GM23338 (cell line): ENCODE data around the gene TBC1D17. TPM values are rescaled to one million over a fixed set of nuclear protein-coding genes. Genes with fewer than 3 reads are reported as not detected.
A peak's percentile ranks its signal among the peaks of the same experiment; 100 is the strongest.

Source experiments
- ATAC-seq: fragments of 200-7000 bp; cut with Tn5 transposase; 3 replicates; pipeline ENCODE4 v1.9.1; 2020
- DNase-seq: peaks from one replicate; pipeline ENCODE4 v3.0.0-alpha.2; 2015; ENCODE audit warnings: low spot score
- H2AFZ ChIP-seq: fragments of 200-600 bp; sonication (generic); 2 replicates; pipeline ENCODE4 v1.8.0; 2016; ENCODE audit warnings: antibody characterized with exemption, mild to moderate bottlenecking, moderate library complexity
- H3F3A ChIP-seq: fragments of 200-600 bp; sonication (generic); replicated peaks from 2 replicates; pipeline ENCODE4 v1.8.0; 2017; ENCODE audit warnings: antibody characterized with exemption, mixed run types, low read depth
- H3K27ac ChIP-seq: fragments of 200-600 bp; sonication (generic); 2 replicates; pipeline ENCODE4 v1.6.1; 2016; ENCODE audit warnings: low read depth
- H3K27me3 ChIP-seq: fragments of 200-600 bp; sonication (generic); 2 replicates; pipeline ENCODE4 v1.8.0; 2016; ENCODE audit warnings: mild to moderate bottlenecking, mixed run types, moderate library complexity; ENCODE audit not compliant: insufficient read depth
- H3K36me3 ChIP-seq: fragments of 200-600 bp; sonication (generic); 2 replicates; pipeline ENCODE4 v1.8.0; 2016; ENCODE audit warnings: mild to moderate bottlenecking; ENCODE audit not compliant: insufficient read depth
- H3K4me1 ChIP-seq: fragments of 200-600 bp; sonication (generic); 2 replicates; pipeline ENCODE4 v1.8.0; 2016; ENCODE audit warnings: mild to moderate bottlenecking, moderate library complexity; ENCODE audit not compliant: insufficient read depth
- H3K4me2 ChIP-seq: fragments of 200-600 bp; sonication (generic); 2 replicates; pipeline ENCODE4 v1.7.1; 2017; ENCODE audit warnings: mixed run types
- H3K4me3 ChIP-seq: fragments of 200-600 bp; sonication (generic); 2 replicates; pipeline ENCODE4 v1.6.1; 2016; ENCODE audit warnings: mixed run types
- H3K79me2 ChIP-seq: fragments of 200-600 bp; sonication (generic); replicated peaks from 2 replicates; pipeline ENCODE4 v1.8.0; 2017; ENCODE audit warnings: mild to moderate bottlenecking; ENCODE audit not compliant: insufficient read depth
- H3K9me2 ChIP-seq: fragments of 200-600 bp; sonication (generic); 2 replicates; pipeline ENCODE4 v1.8.0; 2017; ENCODE audit not compliant: insufficient read depth
- H4K20me1 ChIP-seq: fragments of 200-600 bp; sonication (generic); replicated peaks from 2 replicates; pipeline ENCODE4 v1.8.0; 2017; ENCODE audit warnings: mild to moderate bottlenecking; ENCODE audit not compliant: insufficient read depth
- H3K27ac Mint-ChIP-seq: 2 replicates; pipeline ENCODE4 v1.8.0; 2020; ENCODE audit warnings: inconsistent platforms, mild to moderate bottlenecking, moderate library complexity, mixed read lengths
- H3K27me3 Mint-ChIP-seq: 3 replicates; pipeline ENCODE4 v1.8.0; 2022; ENCODE audit warnings: low read depth, mild to moderate bottlenecking, moderate library complexity, mixed read lengths, inconsistent platforms; ENCODE audit not compliant: insufficient read depth, poor library complexity
- H3K36me3 Mint-ChIP-seq: 3 replicates; pipeline ENCODE4 v1.8.0; 2021; ENCODE audit warnings: low read depth, mild to moderate bottlenecking, inconsistent platforms, moderate library complexity, mixed read lengths
- H3K4me1 Mint-ChIP-seq: 3 replicates; pipeline ENCODE4 v1.8.0; 2020; ENCODE audit warnings: mild to moderate bottlenecking, inconsistent platforms, mixed read lengths
- H3K4me3 Mint-ChIP-seq: 3 replicates; pipeline ENCODE4 v1.8.0; 2021; ENCODE audit warnings: moderate library complexity, mild to moderate bottlenecking, inconsistent platforms, mixed read lengths
- H3K9me3 Mint-ChIP-seq: 3 replicates; pipeline ENCODE4 v1.8.0; 2020; ENCODE audit warnings: moderate library complexity, mild to moderate bottlenecking, inconsistent platforms, mixed read lengths
- CREB1 ChIP-seq: fragments of 250-450 bp; sonication (Bioruptor Pico); IDR thresholded peaks from 2 replicates; pipeline ENCODE4 v1.5.0; 2020; ENCODE audit warnings: low read depth, mild to moderate bottlenecking, moderate library complexity
- EZH2 ChIP-seq: fragments of 200-600 bp; sonication (generic); IDR thresholded peaks from one replicate; pipeline ENCODE4 v1.8.0; 2017; ENCODE audit warnings: antibody characterized with exemption, mild to moderate bottlenecking, low read depth; ENCODE audit not compliant: unreplicated experiment
- JUNB ChIP-seq: IDR thresholded peaks from one replicate; pipeline ENCODE4 v1.6.1; 2016; ENCODE audit warnings: antibody characterized with exemption; ENCODE audit not compliant: unreplicated experiment
- POLR2AphosphoS5 ChIP-seq: IDR thresholded peaks from 2 replicates; pipeline ENCODE4 v1.6.1; 2016; ENCODE audit warnings: antibody characterized with exemption, low read depth
- STAT1 ChIP-seq: IDR thresholded peaks from one replicate; pipeline ENCODE4 v1.6.1; 2016; ENCODE audit warnings: antibody characterized with exemption; ENCODE audit not compliant: unreplicated experiment
- polyA plus RNA-seq: library from polyadenylated mRNA; unstranded; fragments of >200 nt; fragmentation: Nextera tagmentation; extraction: Ambion mirVana; gene quantifications from 2 replicates; pipeline ENCODE4 v1.2.1, GENCODE V29; 2016
- total RNA-seq: library from RNA; depleted of rRNA; stranded (reverse); fragments of >200 nt; shearing (Covaris generic); gene quantifications from 2 replicates; pipeline ENCODE4 v1.2.3, GENCODE V29; 2014
- TF ChIP-seq, protein P1 (sequence below), 2 experiments: fragments of 200-600 bp in 1 of 2; sonication (generic) in 1 of 2; conservative IDR thresholded peaks; 2 replicates each; pipeline versions ENCODE4 v1.5.1 to v1.6.1; 2016 to 2017; ENCODE audit warnings: antibody characterized with exemption in 2 of 2, low read depth in 2 of 2, mild to moderate bottlenecking in 2 of 2, moderate library complexity in 1 of 2
- TF ChIP-seq, protein P2 (sequence below): IDR thresholded peaks from one replicate; pipeline ENCODE4 v1.6.1; 2018; ENCODE audit warnings: antibody characterized with exemption; ENCODE audit not compliant: unreplicated experiment

TBC1D17 gene
- total and polyA plus RNA-seq, 2 experiments from 2014 or later: 19.3 to 43.1 TPM

DNA sequence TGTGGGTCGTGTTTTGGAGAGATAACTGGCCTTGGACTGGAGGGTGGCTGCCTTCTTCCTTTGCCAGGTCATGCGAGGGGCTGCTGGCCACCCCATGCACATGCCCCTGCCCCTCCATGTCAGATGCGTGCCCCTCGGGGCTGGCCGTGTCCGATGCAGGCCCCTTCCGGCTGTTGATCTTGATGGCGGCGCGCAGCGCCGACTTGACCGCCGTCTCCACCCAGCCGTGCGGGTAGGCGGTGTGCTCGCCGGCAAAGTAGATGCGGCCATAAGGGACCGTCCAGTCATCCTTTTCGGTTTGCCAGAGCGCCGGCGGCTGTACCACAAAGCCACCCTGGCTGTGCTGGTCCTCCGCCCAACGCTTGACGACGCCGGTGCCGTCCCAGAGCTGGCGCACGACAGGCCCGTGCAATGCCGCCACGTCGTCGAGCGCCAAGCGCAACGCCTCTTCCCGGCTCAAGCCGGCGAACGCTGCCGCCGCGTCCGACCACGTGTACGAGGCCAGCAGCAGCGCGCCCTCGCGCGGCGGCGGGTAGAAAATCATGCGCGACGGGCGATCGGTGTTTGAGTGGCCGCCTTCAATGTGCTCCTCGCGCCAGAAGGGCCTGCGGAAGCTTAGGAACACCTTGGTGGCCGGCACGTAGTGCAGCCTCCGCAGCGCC is 12.3 kb downstream of the TBC1D17 start:
- H3K4me3 Mint-ChIP-seq: peak overlapping the region; percentile 73
- peak; percentile 39; the same call in 1 of the 2 replicates for TF ChIP-seq POLR2AphosphoS5
- TF ChIP-seq, protein P1, sequence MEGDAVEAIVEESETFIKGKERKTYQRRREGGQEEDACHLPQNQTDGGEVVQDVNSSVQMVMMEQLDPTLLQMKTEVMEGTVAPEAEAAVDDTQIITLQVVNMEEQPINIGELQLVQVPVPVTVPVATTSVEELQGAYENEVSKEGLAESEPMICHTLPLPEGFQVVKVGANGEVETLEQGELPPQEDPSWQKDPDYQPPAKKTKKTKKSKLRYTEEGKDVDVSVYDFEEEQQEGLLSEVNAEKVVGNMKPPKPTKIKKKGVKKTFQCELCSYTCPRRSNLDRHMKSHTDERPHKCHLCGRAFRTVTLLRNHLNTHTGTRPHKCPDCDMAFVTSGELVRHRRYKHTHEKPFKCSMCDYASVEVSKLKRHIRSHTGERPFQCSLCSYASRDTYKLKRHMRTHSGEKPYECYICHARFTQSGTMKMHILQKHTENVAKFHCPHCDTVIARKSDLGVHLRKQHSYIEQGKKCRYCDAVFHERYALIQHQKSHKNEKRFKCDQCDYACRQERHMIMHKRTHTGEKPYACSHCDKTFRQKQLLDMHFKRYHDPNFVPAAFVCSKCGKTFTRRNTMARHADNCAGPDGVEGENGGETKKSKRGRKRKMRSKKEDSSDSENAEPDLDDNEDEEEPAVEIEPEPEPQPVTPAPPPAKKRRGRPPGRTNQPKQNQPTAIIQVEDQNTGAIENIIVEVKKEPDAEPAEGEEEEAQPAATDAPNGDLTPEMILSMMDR (conservative IDR thresholded peaks at IDR 0.05; ENCODE audit: low read depth in 2 of 2): peak; percentile 61 to 85
- no peak for TF ChIP-seq JUNB
- peak; percentile 72 for TF ChIP-seq CREB1 (CRISPR knock-in tag)
- Histone ChIP-seq H3K79me2 (no peaks in the 10 kb centered on the region), H3K9me2 (no peaks in the 10 kb centered on the region), H3K4me3 (peak overlapping the region; percentile 53), H4K20me1 (no peaks in the 10 kb centered on the region; the same call in 1 of the 2 replicates), H3K4me2 (peak overlapping the region; percentile 84), H2AFZ (peak overlapping the region; percentile 96; the same call in 1 of the 2 replicates), H3F3A (peaks cover 30% of the 10 kb centered on the region; the same call in 1 of the 2 replicates), H3K36me3 (peaks cover 2% of the 10 kb centered on the region; the same call in 1 of the 2 replicates), H3K27ac (no peak overlapping the region), H3K27me3 (0 out of 2 replicates have a peak, but pooled peaks cover 3% of the 10 kb centered on the region), H3K4me1 (peaks cover 9% of the 10 kb centered on the region; the same call in 1 of the 2 replicates)
- peak overlapping the region; percentile 96 for H3K27ac Mint-ChIP-seq
- peaks cover 26% of the 10 kb centered on the region for H3K27me3 Mint-ChIP-seq
- ATAC-seq (peak; percentile 79), DNase-seq (peak; percentile 94)
- H3K4me1 Mint-ChIP-seq: peaks cover 9% of the 10 kb centered on the region
- peaks cover 30% of the 10 kb centered on the region for H3K36me3 Mint-ChIP-seq
- H3K9me3 Mint-ChIP-seq: peaks cover 5% of the 10 kb centered on the region

DNA sequence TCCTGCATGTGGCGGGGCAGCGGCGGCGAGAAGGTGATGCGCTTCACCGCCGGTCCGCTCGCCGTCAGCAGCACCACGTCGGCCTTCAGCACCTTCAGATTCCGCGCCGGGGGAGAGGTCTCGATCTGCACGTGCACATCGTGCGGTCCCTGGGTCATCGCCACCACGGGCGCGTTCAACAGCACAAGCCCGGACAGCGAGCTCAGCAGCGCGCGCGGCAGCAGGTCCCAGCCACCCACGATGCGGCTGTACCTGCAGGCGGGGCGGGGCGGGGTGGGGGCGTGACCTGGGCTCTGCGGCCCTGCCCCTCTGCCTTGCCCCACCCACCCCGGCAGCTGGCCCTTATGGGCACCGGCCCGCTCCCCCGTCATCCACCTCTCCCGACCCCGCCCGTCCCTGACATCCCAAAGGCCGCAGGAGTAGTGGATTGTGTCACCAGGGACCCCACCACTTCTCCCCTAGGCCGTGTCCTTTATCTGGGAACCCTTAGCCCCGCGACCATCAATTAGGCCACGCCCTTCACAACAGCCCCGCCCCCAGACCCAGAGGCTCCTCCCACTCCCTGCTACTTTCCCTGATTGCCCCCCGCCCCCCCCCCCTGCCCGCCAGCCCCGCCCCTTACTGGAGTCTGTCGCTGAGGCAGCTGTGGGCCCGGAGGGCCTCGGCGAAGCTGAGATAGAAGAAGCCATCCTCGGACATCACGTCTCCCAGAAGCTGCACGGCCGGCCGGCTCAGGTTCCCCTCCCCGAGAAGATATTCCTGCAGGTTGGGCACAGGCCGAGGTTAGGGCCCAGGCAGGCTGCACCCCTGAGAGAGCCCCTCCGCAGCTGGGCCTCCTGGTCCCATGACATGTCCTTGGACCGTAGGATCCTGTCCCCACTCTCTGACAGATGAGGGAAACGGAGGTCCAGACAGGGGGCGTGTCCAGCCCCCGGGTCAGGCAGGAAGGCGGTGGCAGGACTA is 13.1 kb downstream of the TBC1D17 start:
- Histone ChIP-seq H3K79me2 (no peaks in the 10 kb centered on the region), H3K27ac (no peak overlapping the region), H2AFZ (peak overlapping the region; percentile 96), H3F3A (peaks cover 27% of the 10 kb centered on the region; the same call in 1 of the 2 replicates), H3K4me2 (peak overlapping the region; percentile 84), H3K36me3 (no peaks in the 10 kb centered on the region), H3K27me3 (0 out of 2 replicates have a peak, but pooled peaks cover 3% of the 10 kb centered on the region), H4K20me1 (no peaks in the 10 kb centered on the region; the same call in 1 of the 2 replicates), H3K9me2 (no peaks in the 10 kb centered on the region), H3K4me1 (peaks cover 9% of the 10 kb centered on the region; the same call in 1 of the 2 replicates), H3K4me3 (peak overlapping the region; percentile 53)
- H3K36me3 Mint-ChIP-seq: peaks cover 22% of the 10 kb centered on the region
- peaks cover 9% of the 10 kb centered on the region for H3K4me1 Mint-ChIP-seq
- ATAC-seq (peak; percentile 72), DNase-seq (peak; percentile 80)
- H3K27me3 Mint-ChIP-seq: peaks cover 30% of the 10 kb centered on the region
- peaks cover 5% of the 10 kb centered on the region for H3K9me3 Mint-ChIP-seq
- H3K27ac Mint-ChIP-seq: peak overlapping the region; percentile 96
- H3K4me3 Mint-ChIP-seq: peak overlapping the region; percentile 73
- no peak for TF ChIP-seq EZH2
- TF ChIP-seq, protein P1 (conservative IDR thresholded peaks at IDR 0.05; ENCODE audit: low read depth in 2 of 2): peak in 1 of 2 experiments; percentile 32; a peak in 1 of 4 replicates
- peak; percentile 44; the same call in 1 of the 2 replicates for TF ChIP-seq POLR2AphosphoS5
- TF ChIP-seq, protein P2, sequence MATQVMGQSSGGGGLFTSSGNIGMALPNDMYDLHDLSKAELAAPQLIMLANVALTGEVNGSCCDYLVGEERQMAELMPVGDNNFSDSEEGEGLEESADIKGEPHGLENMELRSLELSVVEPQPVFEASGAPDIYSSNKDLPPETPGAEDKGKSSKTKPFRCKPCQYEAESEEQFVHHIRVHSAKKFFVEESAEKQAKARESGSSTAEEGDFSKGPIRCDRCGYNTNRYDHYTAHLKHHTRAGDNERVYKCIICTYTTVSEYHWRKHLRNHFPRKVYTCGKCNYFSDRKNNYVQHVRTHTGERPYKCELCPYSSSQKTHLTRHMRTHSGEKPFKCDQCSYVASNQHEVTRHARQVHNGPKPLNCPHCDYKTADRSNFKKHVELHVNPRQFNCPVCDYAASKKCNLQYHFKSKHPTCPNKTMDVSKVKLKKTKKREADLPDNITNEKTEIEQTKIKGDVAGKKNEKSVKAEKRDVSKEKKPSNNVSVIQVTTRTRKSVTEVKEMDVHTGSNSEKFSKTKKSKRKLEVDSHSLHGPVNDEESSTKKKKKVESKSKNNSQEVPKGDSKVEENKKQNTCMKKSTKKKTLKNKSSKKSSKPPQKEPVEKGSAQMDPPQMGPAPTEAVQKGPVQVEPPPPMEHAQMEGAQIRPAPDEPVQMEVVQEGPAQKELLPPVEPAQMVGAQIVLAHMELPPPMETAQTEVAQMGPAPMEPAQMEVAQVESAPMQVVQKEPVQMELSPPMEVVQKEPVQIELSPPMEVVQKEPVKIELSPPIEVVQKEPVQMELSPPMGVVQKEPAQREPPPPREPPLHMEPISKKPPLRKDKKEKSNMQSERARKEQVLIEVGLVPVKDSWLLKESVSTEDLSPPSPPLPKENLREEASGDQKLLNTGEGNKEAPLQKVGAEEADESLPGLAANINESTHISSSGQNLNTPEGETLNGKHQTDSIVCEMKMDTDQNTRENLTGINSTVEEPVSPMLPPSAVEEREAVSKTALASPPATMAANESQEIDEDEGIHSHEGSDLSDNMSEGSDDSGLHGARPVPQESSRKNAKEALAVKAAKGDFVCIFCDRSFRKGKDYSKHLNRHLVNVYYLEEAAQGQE: no peak
- no peak for TF ChIP-seq STAT1
